Stimulated activated CD4-positive, alpha-beta T cell treated with anti-CD3 and anti-CD28 coated beads, TNF-alpha, amount 100 ng/mL, for 4 hours (primary cell): ENCODE data around the gene HTR1E.
"Not testable (repeated sequence)": the region's sequence is repeated elsewhere in the genome, so short reads cannot be mapped to it uniquely, and the experiment has no call there.

ENCODE experiments used
- DNase-seq, 3 experiments: peaks; one replicate each; pipeline ENCODE4 v3.0.0-alpha.2; 2020; ENCODE audit warnings: low read depth in 3 of 3

Gene HTR1E

DNA sequence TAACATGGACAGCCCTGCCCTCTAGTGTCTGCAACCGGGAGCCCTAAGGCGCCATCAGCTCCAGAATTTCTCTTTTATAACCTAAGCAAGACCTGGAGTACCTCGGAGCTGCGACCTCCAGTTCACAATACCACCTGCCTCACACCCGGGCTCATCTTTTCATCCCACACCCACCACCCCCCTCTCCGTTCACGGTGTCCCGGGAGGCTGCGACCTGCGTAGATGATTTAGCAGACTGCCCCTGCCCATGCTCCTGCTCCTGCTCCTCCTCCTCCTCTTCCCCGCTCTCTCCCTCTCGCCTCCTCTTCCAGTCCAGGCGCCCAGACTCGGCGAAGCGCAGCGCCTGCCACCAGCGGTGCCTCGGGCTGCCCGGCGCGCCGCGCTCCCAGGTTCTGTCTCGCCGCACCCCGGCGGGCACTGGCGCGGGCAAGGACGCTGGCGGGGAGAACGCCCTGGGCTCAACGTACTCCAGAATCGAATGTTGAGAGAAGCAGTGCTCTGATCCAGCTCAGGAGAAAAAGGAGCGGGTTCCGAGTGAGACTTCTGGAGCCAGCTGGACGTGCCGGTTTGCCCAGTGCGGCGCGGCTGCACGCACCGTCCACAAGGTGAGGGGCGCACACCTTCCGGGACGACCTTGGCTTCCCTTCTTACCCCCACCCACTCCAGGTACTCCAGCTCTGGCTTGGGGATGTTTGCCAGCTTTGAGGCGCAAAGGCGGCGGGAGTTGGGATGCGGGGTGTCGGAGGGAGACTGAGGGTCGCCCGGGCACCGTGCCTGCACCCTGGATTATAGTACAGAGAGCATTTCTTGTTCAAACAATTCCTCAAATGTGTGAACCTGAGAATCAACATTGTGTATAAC lies at the start of gene HTR1E:
TSS of gene HTR1E (plus strand) at position 310 of the 861 bp plus-strand sequence. CDS start 77,807 bp downstream, outside the sequence.
- DNase-seq: no peak

DNA sequence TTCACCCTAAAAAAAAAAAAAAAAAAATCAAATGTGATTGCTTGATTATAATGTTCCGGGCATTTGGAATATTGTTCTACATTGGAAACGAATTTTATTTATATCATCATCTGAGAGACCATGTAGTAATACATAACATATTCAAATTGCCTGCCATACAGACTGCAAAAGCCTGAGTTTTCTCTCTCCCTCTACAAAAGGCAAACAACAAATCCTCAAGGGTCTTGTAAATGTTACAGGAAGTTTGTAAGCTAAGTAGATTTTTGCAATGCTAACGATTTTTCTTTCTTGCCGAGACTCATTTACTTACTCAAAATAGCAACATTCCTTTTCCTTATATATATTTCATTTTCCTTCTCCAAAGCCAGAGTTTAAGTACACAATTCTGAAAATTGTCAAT lies 49.0 kb upstream of the HTR1E start:
- no peak for DNase-seq

GRCh38 chr6:86897265-86897664 lies 40.1 kb upstream of the HTR1E start:
- not testable (repeated sequence) for DNase-seq

GRCh38 chr6:86913795-86914194 lies 23.5 kb upstream of the HTR1E start:
- DNase-seq: no peak

- DNase-seq: no peak
Observed at GRCh38 chr6:86916393-86916792, 20.9 kb upstream of the HTR1E start.

GRCh38 chr6:86927138-86927537 lies 10.2 kb upstream of the HTR1E start:
- DNase-seq: not testable (repeated sequence)

GRCh38 chr6:86927859-86928258 lies 9.5 kb upstream of the HTR1E start:
- DNase-seq: not testable (repeated sequence)

GRCh38 chr6:86934365-86934764 lies 3.0 kb upstream of the HTR1E start:
- no peak for DNase-seq

- no peak for DNase-seq
Observed at GRCh38 chr6:86936834-86937218, 502 bp upstream of the HTR1E start.

- no peak for DNase-seq
Observed at GRCh38 chr6:86938814-86939213, 1.5 kb downstream of the HTR1E start.

DNA sequence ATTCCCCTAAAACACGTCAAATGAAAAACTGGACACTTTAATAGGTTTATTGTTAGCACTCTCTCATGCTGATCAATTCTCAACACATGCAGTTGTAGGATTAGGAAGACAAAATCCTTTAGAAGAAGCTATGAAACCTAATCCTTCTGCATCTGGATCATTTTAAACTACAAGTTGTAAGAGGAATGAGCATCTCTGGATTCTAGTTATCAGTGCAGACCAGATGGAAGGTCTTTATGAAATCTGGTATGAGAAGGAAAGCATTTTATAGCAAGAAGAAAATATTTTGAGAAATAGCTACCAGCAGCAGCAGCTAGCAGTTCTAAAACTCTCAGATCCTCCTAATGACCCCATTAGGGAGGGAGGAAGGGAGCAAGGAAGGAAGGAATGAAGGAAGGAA lies 4.1 kb downstream of the HTR1E start:
- no peak for DNase-seq

DNA sequence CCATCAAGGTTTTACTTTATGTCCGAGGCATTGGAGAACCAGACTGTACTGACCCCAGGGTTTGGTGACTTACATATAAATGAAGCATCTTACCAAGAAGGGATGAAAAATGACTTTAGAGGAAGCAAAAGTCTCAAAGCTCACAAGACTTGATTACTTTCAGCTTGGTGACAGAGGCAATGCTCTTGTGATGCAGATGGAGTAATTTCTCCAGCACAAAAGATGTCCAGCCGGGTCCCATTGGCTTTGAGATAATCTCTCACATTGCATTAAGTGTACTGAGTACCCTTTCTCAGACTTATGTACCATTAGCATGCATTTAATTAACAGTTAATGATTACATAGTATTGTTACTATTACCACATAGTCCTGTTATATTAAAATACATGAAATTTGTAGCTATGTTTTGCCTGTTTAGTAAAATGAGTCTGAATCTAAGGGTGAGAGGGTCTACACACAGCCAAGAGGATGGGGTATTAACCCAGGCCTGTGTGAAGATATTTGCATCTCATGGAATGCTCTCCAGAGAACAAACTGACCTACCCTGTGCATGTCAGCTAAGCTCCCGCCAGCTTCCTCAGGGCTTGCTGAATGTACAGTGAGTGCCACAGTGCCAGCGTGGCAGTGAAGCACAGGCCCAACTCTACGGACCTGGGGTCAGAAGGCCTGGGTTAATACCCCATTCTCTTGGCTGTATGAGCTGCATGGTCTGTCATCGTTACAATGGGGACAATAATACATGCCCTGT lies 5.6 kb downstream of the HTR1E start:
- no peak for DNase-seq

GRCh38 chr6:86943819-86944407 lies 6.6 kb downstream of the HTR1E start:
- DNase-seq: no peak

DNA sequence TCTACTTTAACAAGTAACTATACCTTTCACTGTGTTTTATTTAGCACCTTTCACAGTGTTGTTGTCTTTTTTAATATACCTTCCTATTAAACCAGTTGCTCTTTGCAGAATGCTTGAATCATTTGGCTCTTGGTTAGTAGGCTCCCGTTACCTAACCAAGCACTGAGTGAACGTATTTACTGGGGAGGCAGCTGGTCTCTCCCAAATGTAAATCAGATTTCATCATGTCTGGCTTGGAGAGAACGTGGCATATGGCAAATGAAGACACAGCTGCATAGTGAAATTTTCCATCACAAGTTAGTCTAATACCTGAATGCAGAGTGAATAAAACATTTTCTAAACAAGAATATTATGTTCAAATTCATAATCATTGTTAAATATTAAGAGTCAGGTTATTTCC lies 12.4 kb downstream of the HTR1E start:
- DNase-seq: no peak

DNA sequence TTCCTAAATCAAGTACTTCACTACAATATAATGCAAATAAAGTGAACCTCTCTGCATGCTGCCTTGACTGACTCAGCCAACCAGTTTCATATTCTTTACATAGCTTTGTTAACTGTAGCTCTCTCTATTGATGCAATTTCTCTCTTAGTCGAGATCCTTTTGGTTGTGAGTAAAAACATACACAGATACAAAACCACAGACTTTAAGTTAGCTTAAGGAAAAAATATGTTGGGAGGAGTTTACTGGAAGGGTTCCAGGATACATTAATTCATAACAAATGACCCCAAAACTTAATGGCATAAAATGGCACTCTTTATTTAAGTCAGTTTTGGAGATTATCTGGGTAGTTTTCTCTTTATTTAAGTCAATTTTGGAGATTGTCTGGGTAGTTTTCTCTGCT lies 15.7 kb downstream of the HTR1E start:
- DNase-seq: no peak

DNA sequence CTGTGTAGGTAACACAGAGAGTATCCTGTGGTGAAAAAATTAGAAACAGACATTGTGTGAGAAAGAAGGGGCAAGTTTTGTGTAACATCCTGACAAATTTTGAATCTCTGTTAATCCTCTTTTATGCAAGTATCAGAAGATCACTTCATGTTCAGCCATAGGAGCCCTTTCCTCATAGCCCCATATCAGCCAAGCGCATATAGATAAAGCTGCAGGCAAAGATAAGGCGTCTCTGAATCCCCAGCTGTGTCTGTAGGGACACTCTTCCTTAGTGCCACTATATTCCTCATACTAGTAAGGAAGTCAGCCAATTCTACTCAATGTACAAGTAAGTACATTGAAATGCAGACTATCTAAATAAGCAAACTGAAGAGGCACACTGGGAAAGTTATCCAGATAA lies 22.3 kb downstream of the HTR1E start:
- no peak for DNase-seq

- DNase-seq: no peak
Observed at GRCh38 chr6:86961455-86962200, 24.3 kb downstream of the HTR1E start.

- no peak for DNase-seq
Observed at GRCh38 chr6:86963352-86963751, 26.0 kb downstream of the HTR1E start.

- DNase-seq: no peak
Observed at GRCh38 chr6:86964029-86964579, 26.8 kb downstream of the HTR1E start.

- no peak for DNase-seq
Observed at GRCh38 chr6:86966271-86966670, 28.9 kb downstream of the HTR1E start.

GRCh38 chr6:86969573-86969972 lies 32.2 kb downstream of the HTR1E start:
- no peak for DNase-seq

DNA sequence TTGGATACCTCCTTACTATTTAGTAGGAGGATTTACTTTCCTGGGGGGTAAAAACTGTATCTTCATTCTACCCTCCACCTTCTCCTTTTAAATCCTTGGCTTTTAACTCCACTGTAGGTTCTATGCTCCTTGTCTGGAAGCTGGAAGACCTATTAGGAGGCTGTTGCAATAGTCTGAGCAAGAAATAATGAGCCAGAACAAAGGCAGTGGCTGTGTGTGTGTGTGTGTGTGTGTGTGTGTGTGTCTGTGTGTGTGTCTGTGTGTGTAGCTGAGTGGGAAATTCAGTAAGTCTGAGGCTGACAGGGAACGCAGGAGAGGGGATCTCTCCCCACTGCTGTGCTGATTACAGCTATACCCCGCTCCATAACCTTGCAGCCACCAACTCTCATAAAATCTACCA lies 35.8 kb downstream of the HTR1E start:
- no peak for DNase-seq
